Panc1 (cell line): ENCODE data around the gene KIAA1217. TPM values are rescaled to one million over a fixed set of nuclear protein-coding genes. Genes with fewer than 3 reads are reported as not detected.

Experiments
- ATAC-seq: fragments of 200-7000 bp; cut with Tn5 transposase; 2 replicates; pipeline ENCODE4 v1.9.1; 2020; ENCODE audit warnings: mild to moderate bottlenecking, moderate library complexity
- BruUV-seq: library from RNA; stranded (reverse); fragments of 400-500 nt; replicated peaks from 2 replicates; lab custom pipeline; 2021; lab: Mats Ljungman, UMichigan
- CTCF ChIA-PET: fragments of 300-600 bp; sonication (Branson Sonifier 250); formaldehyde crosslinking; loops from one replicate; lab custom pipeline; 2022; ENCODE audit warnings: antibody characterized with exemption; lab: Charles Lee
- POLR2A ChIA-PET: fragments of 300-600 bp; sonication (Branson Sonifier 250); formaldehyde crosslinking; loops from one replicate; lab custom pipeline; 2022; ENCODE audit warnings: antibody characterized with exemption; lab: Charles Lee
- DNase-seq: peaks from one replicate; pipeline ENCODE4 v3.0.0-alpha.2; 2010; ENCODE audit warnings: low read depth, low spot score
- H3K27ac ChIP-seq: 2 replicates; pipeline ENCODE4 v1.5.1; 2011; ENCODE audit warnings: mild to moderate bottlenecking, low read length, inconsistent platforms
- H3K27me3 ChIP-seq: fragments of 200-500 bp; sonication (Bioruptor generic); 2 replicates; pipeline ENCODE4 v1.6.0; 2014; ENCODE audit warnings: low read length, inconsistent platforms; ENCODE audit not compliant: control insufficient read depth, insufficient read depth
- H3K36me3 ChIP-seq: fragments of 200-500 bp; sonication (Bioruptor generic); 2 replicates; pipeline ENCODE4 v1.5.1; 2014; ENCODE audit warnings: inconsistent platforms, mild to moderate bottlenecking, low read length, moderate library complexity; ENCODE audit not compliant: control insufficient read depth, insufficient read depth
- H3K4me1 ChIP-seq: 2 replicates; pipeline ENCODE4 v1.5.1; 2011; ENCODE audit warnings: inconsistent platforms, mild to moderate bottlenecking, low read length, moderate library complexity; ENCODE audit not compliant: control insufficient read depth, insufficient read depth
- H3K4me3 ChIP-seq, 2 experiments: 2 replicates each; pipeline ENCODE4 v1.5.1; 2011 to 2012; ENCODE audit warnings: low read depth in 2 of 2, low read length in 2 of 2, mild to moderate bottlenecking in 2 of 2, inconsistent platforms in 1 of 2, moderate library complexity in 1 of 2
- H3K9me3 ChIP-seq: fragments of 200-500 bp; sonication (Bioruptor generic); 2 replicates; pipeline ENCODE4 v1.5.1; 2014; ENCODE audit warnings: low read depth, mild to moderate bottlenecking, inconsistent platforms, low read length, moderate library complexity; ENCODE audit not compliant: control insufficient read depth, insufficient read depth
- CTCF ChIP-seq: fragments of 450-650 bp; IDR thresholded peaks from 2 replicates; pipeline ENCODE4 v1.5.1; 2017; ENCODE audit warnings: mild to moderate bottlenecking
- POLR2AphosphoS5 ChIP-seq: IDR thresholded peaks from 2 replicates; pipeline ENCODE4 v1.6.1; 2012; ENCODE audit warnings: mild to moderate bottlenecking, low read depth, low read length, moderate library complexity
- REST ChIP-seq, 2 experiments: IDR thresholded peaks; 2 replicates each; pipeline ENCODE4 v1.6.1; 2011 to 2012; ENCODE audit warnings: low read depth in 2 of 2, control low read depth in 1 of 2, low read length in 1 of 2, mild to moderate bottlenecking in 1 of 2, moderate library complexity in 1 of 2; ENCODE audit not compliant: insufficient read depth in 1 of 2
- SIN3A ChIP-seq: IDR thresholded peaks from 2 replicates; pipeline ENCODE4 v1.6.1; 2012; ENCODE audit warnings: low read depth, mild to moderate bottlenecking, low read length, moderate library complexity, borderline replicate concordance; ENCODE audit not compliant: insufficient read depth
- TCF7L2 ChIP-seq: IDR thresholded peaks from 2 replicates; pipeline ENCODE4 v1.6.1; 2011; ENCODE audit warnings: mild to moderate bottlenecking, low read depth, low read length, inconsistent platforms
- in situ Hi-C: cut with HindIII; loops from 2 replicates; pipeline ENCODE4 v1.10.0; 2016; ENCODE audit warnings: low sequenced_read_pairs, low pct_unique_long_range_greater_than_20kb
- intact Hi-C: fragments of 100-400 bp; cut with micrococcal nuclease; formaldehyde crosslinking; loops from one replicate; pipeline ENCODE4 v1.10.0; 2022; ENCODE audit not compliant: unreplicated experiment
- total RNA-seq: library from RNA; stranded (reverse); gene quantifications from one replicate; pipeline ENCODE4 v1.2.1, GENCODE V29; 2021; ENCODE audit not compliant: unreplicated experiment

KIAA1217 gene
- total RNA-seq, 1 experiment from 2014 or later: 11.6 TPM

GRCh38 chr10:24184455-24184854 is 24.5 kb upstream of the KIAA1217 start:
- no TSS peak for BruUV-seq
- DNase-seq (no peak), ATAC-seq (no peak)
- TF ChIP-seq REST (IDR thresholded peaks at IDR 0.05; ENCODE audit: insufficient read depth in 1 of 2, low read depth in 2 of 2, low read length in 1 of 2): no peak
- no peak for TF ChIP-seq CTCF
- no peak for TF ChIP-seq TCF7L2
- TF ChIP-seq POLR2AphosphoS5: no peak
- TF ChIP-seq SIN3A: no peak
- no peaks in the 10 kb centered on the region for H3K4me1 ChIP-seq
- no peaks in the 10 kb centered on the region for H3K27me3 ChIP-seq
- no peaks in the 10 kb centered on the region for H3K36me3 ChIP-seq
- ChIA-PET CTCF (no interaction called here), POLR2A (no interaction called here)
- intact Hi-C loops: no loop called here
- in situ Hi-C loops: no loop called here
- no peak overlapping the region for H3K4me3 ChIP-seq
- no peak overlapping the region for H3K27ac ChIP-seq
- H3K9me3 ChIP-seq: no peaks in the 10 kb centered on the region

- no peak for DNase-seq
- in situ Hi-C loops (no loop called here), intact Hi-C loops (no loop called here)
- no TSS peak for BruUV-seq
- no peak for TF ChIP-seq SIN3A
- no peak for TF ChIP-seq POLR2AphosphoS5
- TF ChIP-seq CTCF: no peak
- TF ChIP-seq TCF7L2: 0 out of 2 replicates have a peak, but pooled peaks have one; percentile 41
- H3K4me1 ChIP-seq: no peaks in the 10 kb centered on the region
- no peaks in the 10 kb centered on the region for H3K36me3 ChIP-seq
- H3K4me3 ChIP-seq: no peak overlapping the region
- ChIA-PET CTCF (no interaction called here), POLR2A (no interaction called here)
- H3K9me3 ChIP-seq: no peaks in the 10 kb centered on the region
- no peaks in the 10 kb centered on the region for H3K27me3 ChIP-seq
- ATAC-seq: no peak
- no peak overlapping the region for H3K27ac ChIP-seq
These were observed 15.6 kb upstream of the KIAA1217 start for GRCh38 chr10:24193330-24193729.
